Spleen (tissue), 11 donors: Measurements from ENCODE around the gene PLEKHM2. TPM values are rescaled to one million over a fixed set of nuclear protein-coding genes. Genes with fewer than 3 reads are reported as not detected.

Source experiments
- DNase-seq: peaks from one replicate; pipeline ENCODE4 v3.0.0-alpha.2; 2020
- H3K27ac ChIP-seq, 8 donors: fragments of 200-600 bp; sonication (generic) in 7 of 8; 1 replicate in 4 of 8; 2 replicates in 4 of 8; pipeline versions ENCODE4 v1.5.0 to v1.8.0; 2016 to 2021; ENCODE audit warnings: inconsistent platforms in 4 of 8, mild to moderate bottlenecking in 4 of 8, moderate library complexity in 1 of 8
- H3K27me3 ChIP-seq, 7 donors: fragments of 200-600 bp; sonication (generic) in 6 of 7; replicated peaks in 1 of 7; 1 replicate in 4 of 7; 2 replicates in 3 of 7; pipeline versions ENCODE4 v1.5.0 to v1.8.0; 2016 to 2021; ENCODE audit warnings: inconsistent platforms in 3 of 7, mild to moderate bottlenecking in 1 of 7
- H3K36me3 ChIP-seq, 6 donors: fragments of 200-600 bp; sonication (generic) in 5 of 6; 1 replicate in 4 of 6; 2 replicates in 2 of 6; pipeline versions ENCODE4 v1.5.0 to v1.8.0; 2016 to 2021; ENCODE audit warnings: inconsistent platforms in 2 of 6
- H3K4me1 ChIP-seq, 6 donors: fragments of 200-600 bp; sonication (generic) in 5 of 6; 1 replicate in 3 of 6; 2 replicates in 3 of 6; pipeline versions ENCODE4 v1.5.0 to v1.8.0; 2016 to 2021; ENCODE audit warnings: inconsistent platforms in 3 of 6
- H3K4me3 ChIP-seq, 8 donors: fragments of 200-600 bp; sonication (generic) in 7 of 8; 1 replicate in 4 of 8; 2 replicates in 4 of 8; pipeline versions ENCODE4 v1.5.0 to v1.8.0; 2016 to 2021; ENCODE audit warnings: inconsistent platforms in 4 of 8, mild to moderate bottlenecking in 4 of 8, moderate library complexity in 2 of 8
- H3K9me3 ChIP-seq, 8 donors: fragments of 200-600 bp; sonication (generic) in 7 of 8; 1 replicate in 4 of 8; 2 replicates in 4 of 8; pipeline versions ENCODE4 v1.5.0 to v1.8.0; 2016 to 2021; ENCODE audit warnings: inconsistent platforms in 4 of 8
- POLR2A ChIP-seq, 3 donors: fragments of 450-650 bp; IDR thresholded peaks; one replicate each; pipeline ENCODE4 v1.5.1; 2017; ENCODE audit warnings: antibody characterized with exemption in 3 of 3, mild to moderate bottlenecking in 1 of 3
- POLR2AphosphoS5 ChIP-seq, 3 donors: sonication (generic); formaldehyde crosslinking; IDR thresholded peaks; one replicate each; pipeline ENCODE4 v1.5.1; 2017; ENCODE audit warnings: antibody characterized with exemption in 3 of 3
- WGBS, 5 donors: extraction: QIAGEN DNeasy Blood & Tissue Kit in 3 of 5; methylation state at CpG; one replicate each; pipeline versions ENCODE4 v1.1.5 to v1.1.7; 2013 to 2018; 5-methylcytosine and 5-hydroxymethylcytosine counted together
- intact Hi-C: fragments of 100-400 bp; cut with DNase I; formaldehyde crosslinking; loops from one replicate; pipeline ENCODE4 v1.15.0; 2023; ENCODE audit warnings: low total_unique reads
- polyA plus RNA-seq, 3 donors: library from polyadenylated mRNA; stranded (reverse); fragments of 200-250 nt; gene quantifications; one replicate each; pipeline ENCODE4 v1.2.1, GENCODE V29; 2013
- total RNA-seq, 7 donors: library from RNA; depleted of rRNA in 3 of 7; stranded (reverse); fragments of >200 nt in 3 of 7; fragmentation: NEBNext Ultra II Directional in 4 of 7; extraction: Animal tissue kit (Norgen Biotek cat#: 25700) in 4 of 7; gene quantifications; one replicate each; pipeline versions ENCODE4 v1.1.0 to v1.2.1, GENCODE V29; 2016 to 2021
- TF ChIP-seq, protein P1 (sequence below), 11 experiments: fragments of 200-600 bp in 7 of 11; fragments of 450-650 bp in 4 of 11; sonication (generic) in 4 of 11; IDR thresholded peaks in 8 of 11; conservative IDR thresholded peaks in 3 of 11; 1 replicate in 7 of 11; 2 replicates in 4 of 11; pipeline versions ENCODE4 v1.4.0 to v1.8.0; 2016 to 2021; ENCODE audit warnings: antibody characterized with exemption in 11 of 11, inconsistent platforms in 4 of 11, mild to moderate bottlenecking in 1 of 11
- donor health status: healthy with polysubstance abuse.
- donor health status: DM: no; HTN: no; CAD: no; lungs with moderate emphysema.
- donor health status: DM: no; HTN: no; CAD: no.
- donor health status: Bipolar disorder and iron deficiency.
- donor health status: healthy.
- donor health status: DM: no; HTN: no; CAD: no.
- donor health status: DM: yes; HTN: yes; CAD: no.

The PLEKHM2 gene
- total and polyA plus RNA-seq, 10 donors: 25.9 to 96.0 (median 60.6) TPM

DNA sequence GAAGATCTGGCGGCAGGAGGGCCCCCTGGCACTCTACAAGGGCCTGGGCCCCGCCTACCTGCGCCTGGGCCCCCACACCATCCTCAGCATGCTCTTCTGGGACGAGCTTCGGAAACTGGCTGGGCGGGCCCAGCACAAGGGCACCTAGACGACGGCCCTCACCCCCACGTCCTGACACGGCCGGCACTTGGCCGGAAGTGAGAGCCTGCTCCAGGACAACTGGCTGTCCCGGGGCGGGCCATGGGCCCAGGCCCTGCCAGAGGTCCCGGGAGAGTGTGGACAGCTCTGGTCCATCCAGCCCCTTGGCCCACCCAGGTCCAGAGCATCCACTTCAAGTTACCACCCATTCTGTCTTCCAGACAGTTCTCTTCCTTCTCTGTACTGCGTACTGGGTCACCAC lies 55.1 kb downstream of the PLEKHM2 start:
- Histone ChIP-seq H3K27me3 (no peaks in the 10 kb centered on the region), H3K4me1 (peaks cover 0 to 28% (median 8%) of the 10 kb centered on the region in 6 donors), H3K36me3 (peaks cover 0 to 31% (median 9%) of the 10 kb centered on the region in 6 donors), H3K9me3 (no peaks in the 10 kb centered on the region), H3K4me3 (no peak overlapping the region), H3K27ac (peak overlapping the region in 4 of 8 donors; percentile 8 to 37 (median 19))
- 73 to 86% (median 81%) methylated on average over 10 to 16 of the region's 16 CpGs for WGBS, 5 donors
- no peak for DNase-seq
- TF ChIP-seq, protein P1, sequence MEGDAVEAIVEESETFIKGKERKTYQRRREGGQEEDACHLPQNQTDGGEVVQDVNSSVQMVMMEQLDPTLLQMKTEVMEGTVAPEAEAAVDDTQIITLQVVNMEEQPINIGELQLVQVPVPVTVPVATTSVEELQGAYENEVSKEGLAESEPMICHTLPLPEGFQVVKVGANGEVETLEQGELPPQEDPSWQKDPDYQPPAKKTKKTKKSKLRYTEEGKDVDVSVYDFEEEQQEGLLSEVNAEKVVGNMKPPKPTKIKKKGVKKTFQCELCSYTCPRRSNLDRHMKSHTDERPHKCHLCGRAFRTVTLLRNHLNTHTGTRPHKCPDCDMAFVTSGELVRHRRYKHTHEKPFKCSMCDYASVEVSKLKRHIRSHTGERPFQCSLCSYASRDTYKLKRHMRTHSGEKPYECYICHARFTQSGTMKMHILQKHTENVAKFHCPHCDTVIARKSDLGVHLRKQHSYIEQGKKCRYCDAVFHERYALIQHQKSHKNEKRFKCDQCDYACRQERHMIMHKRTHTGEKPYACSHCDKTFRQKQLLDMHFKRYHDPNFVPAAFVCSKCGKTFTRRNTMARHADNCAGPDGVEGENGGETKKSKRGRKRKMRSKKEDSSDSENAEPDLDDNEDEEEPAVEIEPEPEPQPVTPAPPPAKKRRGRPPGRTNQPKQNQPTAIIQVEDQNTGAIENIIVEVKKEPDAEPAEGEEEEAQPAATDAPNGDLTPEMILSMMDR (IDR thresholded peaks at IDR 0.05 in 8 of 11, conservative IDR thresholded peaks at IDR 0.05 in 3 of 11): no peak
- TF ChIP-seq POLR2A (IDR thresholded peaks at IDR 0.05): no peak
- TF ChIP-seq POLR2AphosphoS5 (IDR thresholded peaks at IDR 0.05): peak in 1 of 3 donors; percentile 59
- intact Hi-C loops: no loop called here

DNA sequence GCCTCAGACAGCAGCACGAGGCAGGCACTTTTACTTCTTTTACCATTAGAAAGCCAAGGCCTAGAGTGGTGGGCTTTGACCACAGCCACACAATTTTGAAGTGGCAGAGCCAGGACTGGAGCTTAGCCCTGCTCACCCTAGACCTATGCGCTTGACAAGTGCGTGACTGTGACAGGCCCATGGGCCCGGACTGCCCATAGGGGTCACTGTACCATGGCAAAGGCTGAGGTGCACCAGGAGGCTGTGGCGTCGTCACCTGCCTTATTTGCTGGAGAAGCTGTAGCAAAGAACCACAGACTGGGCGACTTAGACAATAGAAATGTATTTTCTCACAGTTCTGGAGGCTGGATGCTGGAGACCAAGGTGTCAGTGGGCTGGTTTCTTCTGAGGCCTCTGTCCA lies 55.6 kb downstream of the PLEKHM2 start:
- H3K4me1 ChIP-seq: peaks cover 0 to 25% (median 8%) of the 10 kb centered on the region in 6 donors
- H3K36me3 ChIP-seq: peaks cover 0 to 26% (median 4%) of the 10 kb centered on the region in 6 donors
- intact Hi-C loops: loop anchor here (10.0 kb wide), 1 partner anchor 115 kb away; no protein-coding TSS in a partner anchor

DNA sequence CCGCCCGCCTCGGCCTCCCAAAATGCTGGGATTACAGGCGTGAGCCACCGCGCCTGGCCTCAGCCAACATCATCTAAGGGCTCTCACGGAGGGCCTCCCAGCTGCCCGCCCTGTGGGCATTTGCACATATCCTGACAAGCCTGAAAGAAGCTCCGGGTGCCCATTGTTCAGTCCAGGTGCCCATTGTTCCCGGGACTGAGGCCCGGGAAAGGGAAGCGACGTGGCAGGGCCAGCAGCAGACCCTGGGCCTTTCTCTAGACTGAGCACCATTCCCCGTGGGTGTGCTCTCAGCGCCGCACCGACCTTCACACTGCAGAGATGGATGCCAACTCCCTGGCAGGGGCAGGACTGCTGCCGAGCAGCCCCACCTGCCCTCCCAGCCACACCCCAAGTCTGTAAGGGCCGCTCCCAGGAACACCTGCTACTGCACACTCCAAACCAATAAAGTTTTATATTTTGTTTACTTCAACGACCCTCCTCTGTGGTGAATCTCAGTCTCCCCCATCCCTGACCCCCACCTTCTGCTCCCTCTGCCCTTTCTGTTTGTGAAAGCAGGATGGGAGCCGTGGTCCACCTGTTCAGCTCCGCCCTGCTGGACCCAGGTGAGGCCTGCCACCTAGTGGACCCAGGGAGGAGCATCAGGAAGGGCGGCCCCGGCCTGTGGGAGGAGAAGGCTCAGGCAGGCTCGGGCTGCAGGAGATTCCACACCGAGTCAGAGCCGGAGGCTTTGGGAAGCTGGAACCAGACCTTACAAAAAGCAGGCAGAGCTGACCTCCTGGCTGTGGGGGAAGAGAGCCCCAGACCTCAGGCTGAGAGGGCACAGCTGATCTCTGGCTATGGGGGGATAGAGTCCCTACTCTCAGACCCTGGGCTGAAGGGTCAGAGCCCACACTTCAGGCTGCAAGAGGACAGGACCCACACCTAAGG lies 57.1 kb downstream of the PLEKHM2 start:
- no peaks in the 10 kb centered on the region for H3K27me3 ChIP-seq
- intact Hi-C loops: loop anchor here (10.0 kb wide), 1 partner anchor 116 kb away; no protein-coding TSS in a partner anchor
- peaks cover 0 to 22% (median 8%) of the 10 kb centered on the region in 6 donors for H3K4me1 ChIP-seq
- peaks cover 0 to 15% (median 0%) of the 10 kb centered on the region in 6 donors for H3K36me3 ChIP-seq
- H3K27ac ChIP-seq: no peak overlapping the region
- H3K9me3 ChIP-seq: no peaks in the 10 kb centered on the region
- peak; percentile 92 for DNase-seq
- WGBS, 5 donors: 36 to 65% (median 60%) methylated on average over 5 to 27 of the region's 27 CpGs
- H3K4me3 ChIP-seq: no peak overlapping the region
- no peak for TF ChIP-seq POLR2A (IDR thresholded peaks at IDR 0.05)
- TF ChIP-seq, protein P1 (IDR thresholded peaks at IDR 0.05 in 8 of 11, conservative IDR thresholded peaks at IDR 0.05 in 3 of 11): peak; percentile 76 to 93 (median 85)
- TF ChIP-seq POLR2AphosphoS5 (IDR thresholded peaks at IDR 0.05): peak; percentile 66 to 77 (median 67)

More for the DNA sequence above, 55.6 kb downstream of the PLEKHM2 start:
- H3K27me3 ChIP-seq: no peaks in the 10 kb centered on the region
- WGBS, 5 donors: 87 to 91% (median 90%) methylated on average over 7 of the region's 7 CpGs
- TF ChIP-seq POLR2A (IDR thresholded peaks at IDR 0.05) (no peak), POLR2AphosphoS5 (IDR thresholded peaks at IDR 0.05) (no peak)
- TF ChIP-seq, protein P1 (IDR thresholded peaks at IDR 0.05 in 8 of 11, conservative IDR thresholded peaks at IDR 0.05 in 3 of 11): no peak
- no peak for DNase-seq
- no peaks in the 10 kb centered on the region for H3K9me3 ChIP-seq
- H3K27ac ChIP-seq: no peak overlapping the region
- H3K4me3 ChIP-seq: no peak overlapping the region

DNA sequence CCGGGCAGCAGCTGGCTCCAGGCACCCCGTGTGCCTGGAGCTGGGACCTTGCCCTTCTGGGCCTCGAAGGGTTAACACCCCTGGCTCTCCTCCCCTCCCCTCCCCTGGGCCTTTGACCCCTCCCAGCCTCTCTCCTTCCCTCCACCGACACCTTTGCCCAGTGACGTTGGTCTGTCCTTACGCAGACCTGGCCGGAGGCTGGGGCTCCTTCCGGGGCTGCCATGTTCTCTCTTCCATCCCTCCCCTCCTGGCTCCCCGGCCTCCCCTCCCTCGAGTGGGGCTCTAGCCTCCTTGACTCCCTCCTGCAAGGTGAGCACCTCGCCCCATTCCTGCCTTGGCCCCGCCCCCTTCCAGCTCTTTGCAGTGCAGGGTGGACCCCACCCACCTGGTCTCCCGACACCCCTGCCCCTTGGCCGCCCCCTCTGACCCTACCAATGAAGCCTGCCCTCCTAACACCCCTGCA lies 58.2 kb downstream of the PLEKHM2 start, which contains the start of gene TMEM82:
TSS of gene TMEM82 (plus strand) at position 161 of the 463 bp plus-strand sequence. CDS start at position 222, 61 bp downstream.
- no peak for DNase-seq
- TF ChIP-seq, protein P1 (IDR thresholded peaks at IDR 0.05 in 8 of 11, conservative IDR thresholded peaks at IDR 0.05 in 3 of 11): no peak
- TF ChIP-seq POLR2A (IDR thresholded peaks at IDR 0.05): no peak
- TF ChIP-seq POLR2AphosphoS5 (IDR thresholded peaks at IDR 0.05): no peak
- H3K4me3 ChIP-seq: no peak within 1 kb of the TSS
- H3K27ac ChIP-seq: no peak within 1 kb of the TSS
- WGBS, 5 donors: 42 to 56% (median 46%) methylated on average over 14 of the region's 14 CpGs
- peaks cover 0 to 29% (median 12%) of the 10 kb centered on the region in 6 donors for H3K4me1 ChIP-seq
- intact Hi-C loops: loop anchor here (10.0 kb wide), 1 partner anchor 118 kb away; no protein-coding TSS in a partner anchor
- no peaks in the 10 kb centered on the region for H3K9me3 ChIP-seq
- peaks cover 0 to 8% (median 0%) of the 10 kb centered on the region in 6 donors for H3K36me3 ChIP-seq
- H3K27me3 ChIP-seq: no peaks in the 10 kb centered on the region
